ENCODE data around the gene SLC37A3. TPM values are rescaled to one million over a fixed set of nuclear protein-coding genes. Genes with fewer than 3 reads are reported as not detected.

SLC37A3 gene
- total RNA-seq, 1 donor from 2014 or later: 83.4 TPM

DNA sequence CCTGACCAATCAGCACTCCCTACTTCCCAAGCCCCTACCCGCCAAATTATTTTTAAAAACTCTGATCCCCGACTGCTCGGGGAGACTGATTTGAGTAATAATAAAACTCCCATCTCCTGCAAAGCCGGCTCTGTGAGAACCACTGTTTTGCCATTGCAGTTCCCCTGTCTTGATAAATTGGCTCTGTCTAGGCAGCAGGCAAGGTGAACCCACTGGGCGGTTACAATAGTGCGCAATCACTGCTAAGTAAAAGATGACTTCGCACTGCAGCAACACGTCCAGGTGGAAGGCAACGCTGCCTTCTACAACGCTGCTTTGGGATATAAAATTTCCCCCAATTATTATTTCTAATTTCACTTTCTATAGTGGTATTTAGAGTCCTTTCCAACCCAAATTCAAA lies 8.9 kb downstream of the SLC37A3 start:
- Histone ChIP-seq H3K27ac (no peak overlapping the region), H3K79me2 (ENCODE audit: low read depth) (peaks cover 91% of the 10 kb centered on the region)
- no peak overlapping the region for H3K27ac Mint-ChIP-seq

DNA sequence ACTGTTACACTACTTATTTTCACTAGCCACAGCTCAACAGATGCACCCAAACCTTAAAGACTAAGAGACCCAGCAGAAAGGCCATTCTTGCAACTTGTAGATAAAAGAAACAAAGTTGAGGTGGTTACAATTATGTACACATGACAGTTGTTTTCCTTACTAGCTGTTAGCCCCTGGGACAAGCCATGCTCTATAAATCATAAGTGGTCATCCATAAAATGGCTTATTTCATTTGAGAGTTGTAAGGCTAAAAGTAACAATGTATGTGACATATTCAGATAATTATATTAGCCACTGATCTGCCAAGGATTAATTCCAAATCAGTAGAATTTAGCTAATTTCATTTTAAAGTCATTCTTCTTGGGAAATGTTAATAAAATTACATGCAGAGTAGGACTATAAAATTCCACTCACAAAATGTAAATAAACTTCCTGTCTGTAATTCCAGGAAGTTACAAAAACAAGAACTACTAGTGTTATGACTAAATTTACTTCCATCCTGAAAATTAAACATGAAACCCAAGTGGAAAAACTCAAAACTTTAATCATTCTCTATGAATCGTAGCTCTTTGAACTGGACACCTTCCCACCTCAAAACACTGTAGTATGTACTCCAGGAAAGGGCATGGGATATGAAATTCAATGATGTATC lies 13.3 kb downstream of the SLC37A3 start:
- Histone ChIP-seq H3K27ac (no peak overlapping the region), H4K20me1 (ENCODE audit: low read depth) (peaks cover 43% of the 10 kb centered on the region), H3K36me3 (no peaks in the 10 kb centered on the region), H3K4me1 (no peaks in the 10 kb centered on the region), H3K9ac (no peak overlapping the region), H2AFZ (replicated peaks) (no peak overlapping the region), H3K9me3 (ENCODE audit: low read depth) (no peaks in the 10 kb centered on the region), H3K4me3 (no peak overlapping the region), H3K4me2 (no peak overlapping the region), H3K79me2 (ENCODE audit: low read depth) (peaks cover 61% of the 10 kb centered on the region), H3F3A (ENCODE audit: low read depth) (peaks cover 15% of the 10 kb centered on the region), H3K27me3 (no peaks in the 10 kb centered on the region)
- no peak overlapping the region for H3K4me3 Mint-ChIP-seq
- H3K27ac Mint-ChIP-seq: no peak overlapping the region
- peaks cover 6% of the 10 kb centered on the region for H3K36me3 Mint-ChIP-seq
- H3K9me3 Mint-ChIP-seq: no peaks in the 10 kb centered on the region
- no peaks in the 10 kb centered on the region for H3K4me1 Mint-ChIP-seq
- no peak for DNase-seq (ENCODE audit: low spot score)
- no peaks in the 10 kb centered on the region for H3K27me3 Mint-ChIP-seq (ENCODE audit: insufficient read depth, low read depth)
- TF ChIP-seq, protein P1, sequence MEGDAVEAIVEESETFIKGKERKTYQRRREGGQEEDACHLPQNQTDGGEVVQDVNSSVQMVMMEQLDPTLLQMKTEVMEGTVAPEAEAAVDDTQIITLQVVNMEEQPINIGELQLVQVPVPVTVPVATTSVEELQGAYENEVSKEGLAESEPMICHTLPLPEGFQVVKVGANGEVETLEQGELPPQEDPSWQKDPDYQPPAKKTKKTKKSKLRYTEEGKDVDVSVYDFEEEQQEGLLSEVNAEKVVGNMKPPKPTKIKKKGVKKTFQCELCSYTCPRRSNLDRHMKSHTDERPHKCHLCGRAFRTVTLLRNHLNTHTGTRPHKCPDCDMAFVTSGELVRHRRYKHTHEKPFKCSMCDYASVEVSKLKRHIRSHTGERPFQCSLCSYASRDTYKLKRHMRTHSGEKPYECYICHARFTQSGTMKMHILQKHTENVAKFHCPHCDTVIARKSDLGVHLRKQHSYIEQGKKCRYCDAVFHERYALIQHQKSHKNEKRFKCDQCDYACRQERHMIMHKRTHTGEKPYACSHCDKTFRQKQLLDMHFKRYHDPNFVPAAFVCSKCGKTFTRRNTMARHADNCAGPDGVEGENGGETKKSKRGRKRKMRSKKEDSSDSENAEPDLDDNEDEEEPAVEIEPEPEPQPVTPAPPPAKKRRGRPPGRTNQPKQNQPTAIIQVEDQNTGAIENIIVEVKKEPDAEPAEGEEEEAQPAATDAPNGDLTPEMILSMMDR (IDR thresholded peaks at IDR 0.05): no peak
- TF ChIP-seq EZH2phosphoT487 (IDR thresholded peaks at IDR 0.05) (no peak), EZH2 (IDR thresholded peaks at IDR 0.05) (no peak)

More for the DNA sequence above, 8.9 kb downstream of the SLC37A3 start:
- H3K27me3 ChIP-seq: no peaks in the 10 kb centered on the region
- no peak for TF ChIP-seq EZH2 (IDR thresholded peaks at IDR 0.05)
- TF ChIP-seq EZH2phosphoT487 (IDR thresholded peaks at IDR 0.05): no peak
- no peak overlapping the region for H3K4me3 ChIP-seq
- no peaks in the 10 kb centered on the region for H3K36me3 ChIP-seq
- H3K9ac ChIP-seq: no peak overlapping the region
- H3K9me3 ChIP-seq (ENCODE audit: low read depth): no peaks in the 10 kb centered on the region
- no peak for DNase-seq (ENCODE audit: low spot score)
- H3K9me3 Mint-ChIP-seq: no peaks in the 10 kb centered on the region
- H2AFZ ChIP-seq (replicated peaks): no peak overlapping the region
- H3K36me3 Mint-ChIP-seq: no peaks in the 10 kb centered on the region
- no peak overlapping the region for H3K4me2 ChIP-seq
- peaks cover 15% of the 10 kb centered on the region for H3F3A ChIP-seq (ENCODE audit: low read depth)
- no peak overlapping the region for H3K4me3 Mint-ChIP-seq
- no peaks in the 10 kb centered on the region for H3K27me3 Mint-ChIP-seq (ENCODE audit: insufficient read depth, low read depth)
- no peaks in the 10 kb centered on the region for H3K4me1 ChIP-seq
- peaks cover 66% of the 10 kb centered on the region for H4K20me1 ChIP-seq (ENCODE audit: low read depth)
- no peaks in the 10 kb centered on the region for H3K4me1 Mint-ChIP-seq

DNA sequence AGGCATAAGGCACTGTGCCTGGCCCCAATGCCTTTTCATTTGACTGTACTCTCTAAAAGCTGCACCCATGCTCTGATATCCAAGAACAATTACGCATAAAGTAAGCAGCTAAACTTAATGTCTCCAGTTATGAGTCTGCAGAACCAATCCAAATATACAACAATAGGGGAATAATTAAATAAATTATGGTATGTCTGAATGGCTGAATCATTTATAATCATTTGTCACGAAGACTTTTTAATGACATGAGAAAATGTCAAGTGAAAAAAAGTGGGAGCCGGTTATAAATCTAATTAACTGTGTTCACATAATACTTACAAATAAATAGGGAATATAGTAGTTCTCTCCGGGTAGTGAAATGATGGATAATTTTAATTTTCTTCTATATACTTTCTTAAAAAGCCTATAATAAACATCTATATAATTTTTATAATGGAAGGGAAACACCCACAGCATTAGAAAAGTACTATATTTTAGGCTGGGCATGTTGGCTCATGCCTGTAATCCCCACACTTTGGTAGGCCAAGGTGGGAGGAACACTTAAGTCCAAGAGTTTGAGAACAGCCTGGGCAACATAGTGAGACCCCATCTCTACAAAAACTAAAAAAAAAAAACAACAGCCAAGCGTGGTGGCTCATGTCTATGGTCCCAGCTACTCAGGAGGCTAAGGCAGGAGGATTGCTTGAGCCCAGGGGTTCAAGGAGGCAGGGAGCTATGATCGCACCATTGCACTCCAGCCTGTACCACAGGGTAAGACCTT lies 14.2 kb downstream of the SLC37A3 start:
- Histone ChIP-seq H4K20me1 (ENCODE audit: low read depth) (peaks cover 36% of the 10 kb centered on the region), H3K9ac (no peak overlapping the region), H3K27ac (no peak overlapping the region), H3K4me1 (no peaks in the 10 kb centered on the region), H3K36me3 (no peaks in the 10 kb centered on the region), H3K79me2 (ENCODE audit: low read depth) (peaks cover 55% of the 10 kb centered on the region), H2AFZ (replicated peaks) (no peak overlapping the region), H3K4me3 (no peak overlapping the region), H3K9me3 (ENCODE audit: low read depth) (no peaks in the 10 kb centered on the region), H3K4me2 (no peak overlapping the region), H3K27me3 (no peaks in the 10 kb centered on the region), H3F3A (ENCODE audit: low read depth) (peaks cover 11% of the 10 kb centered on the region)
- Mint-ChIP-seq H3K4me1 (no peaks in the 10 kb centered on the region), H3K27me3 (ENCODE audit: insufficient read depth, low read depth) (no peaks in the 10 kb centered on the region), H3K4me3 (no peak overlapping the region), H3K27ac (no peak overlapping the region), H3K36me3 (peaks cover 12% of the 10 kb centered on the region), H3K9me3 (no peaks in the 10 kb centered on the region)
- no peak for DNase-seq (ENCODE audit: low spot score)
- TF ChIP-seq EZH2 (IDR thresholded peaks at IDR 0.05) (no peak), EZH2phosphoT487 (IDR thresholded peaks at IDR 0.05) (no peak)
- TF ChIP-seq, protein P1 (IDR thresholded peaks at IDR 0.05): no peak
